ENCODE results near the gene TFF3. TPM values are rescaled to one million over a fixed set of nuclear protein-coding genes. Genes with fewer than 3 reads are reported as not detected.

Gene TFF3
- total and polyA plus RNA-seq, 10 of the 15 experiments (the other 5 are each of a cell fraction or from before 2014, with no cell fraction given), result not detected

GRCh38 chr21:42330380-42331371, 15.5 kb upstream of the TFF3 start (continued):
- TF ChIP-seq ATF3 (IDR thresholded peaks at IDR 0.05; ENCODE audit: borderline replicate concordance, extremely low read depth, low read depth, low read length), result no peak
- TF ChIP-seq, protein P1, sequence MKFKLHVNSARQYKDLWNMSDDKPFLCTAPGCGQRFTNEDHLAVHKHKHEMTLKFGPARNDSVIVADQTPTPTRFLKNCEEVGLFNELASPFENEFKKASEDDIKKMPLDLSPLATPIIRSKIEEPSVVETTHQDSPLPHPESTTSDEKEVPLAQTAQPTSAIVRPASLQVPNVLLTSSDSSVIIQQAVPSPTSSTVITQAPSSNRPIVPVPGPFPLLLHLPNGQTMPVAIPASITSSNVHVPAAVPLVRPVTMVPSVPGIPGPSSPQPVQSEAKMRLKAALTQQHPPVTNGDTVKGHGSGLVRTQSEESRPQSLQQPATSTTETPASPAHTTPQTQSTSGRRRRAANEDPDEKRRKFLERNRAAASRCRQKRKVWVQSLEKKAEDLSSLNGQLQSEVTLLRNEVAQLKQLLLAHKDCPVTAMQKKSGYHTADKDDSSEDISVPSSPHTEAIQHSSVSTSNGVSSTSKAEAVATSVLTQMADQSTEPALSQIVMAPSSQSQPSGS (IDR thresholded peaks at IDR 0.05; ENCODE audit: low read length), result no peak; the same call in 1 of the 2 replicates
- no peak for TF ChIP-seq EP300 (IDR thresholded peaks at IDR 0.05; ENCODE audit: borderline replicate concordance in 1 of 2, control insufficient read depth in 1 of 2, low read depth in 2 of 2, low read length in 2 of 2)
- no peak for TF ChIP-seq RCOR1 (conservative IDR thresholded peaks at IDR 0.05; ENCODE audit: low read depth, low read length)
- no peak for TF ChIP-seq BRCA1 (IDR thresholded peaks at IDR 0.05; ENCODE audit: low read depth, low read length)
- no peak for TF ChIP-seq MYC (IDR thresholded peaks at IDR 0.05; ENCODE audit: insufficient read depth, insufficient read length, insufficient replicate concordance, low read length, severe bottlenecking)
- no peak for TF ChIP-seq USF1 (IDR thresholded peaks at IDR 0.05; ENCODE audit: borderline replicate concordance, extremely low read length, insufficient read depth, low read depth, low read length)
- TF ChIP-seq POLR2AphosphoS2 (IDR thresholded peaks at IDR 0.05; ENCODE audit: low read depth, low read length), result no peak
- TF ChIP-seq TCF7 (IDR thresholded peaks at IDR 0.05; ENCODE audit: borderline replicate concordance), result no peak
- TF ChIP-seq ZBTB11 (CRISPR knock-in tag; IDR thresholded peaks at IDR 0.05), result no peak
- TF ChIP-seq MEF2B (IDR thresholded peaks at IDR 0.05; ENCODE audit: partially characterized antibody, poor library complexity, severe bottlenecking), result no peak
- TF ChIP-seq, protein P2, sequence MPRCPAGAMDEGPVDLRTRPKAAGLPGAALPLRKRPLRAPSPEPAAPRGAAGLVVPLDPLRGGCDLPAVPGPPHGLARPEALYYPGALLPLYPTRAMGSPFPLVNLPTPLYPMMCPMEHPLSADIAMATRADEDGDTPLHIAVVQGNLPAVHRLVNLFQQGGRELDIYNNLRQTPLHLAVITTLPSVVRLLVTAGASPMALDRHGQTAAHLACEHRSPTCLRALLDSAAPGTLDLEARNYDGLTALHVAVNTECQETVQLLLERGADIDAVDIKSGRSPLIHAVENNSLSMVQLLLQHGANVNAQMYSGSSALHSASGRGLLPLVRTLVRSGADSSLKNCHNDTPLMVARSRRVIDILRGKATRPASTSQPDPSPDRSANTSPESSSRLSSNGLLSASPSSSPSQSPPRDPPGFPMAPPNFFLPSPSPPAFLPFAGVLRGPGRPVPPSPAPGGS (IDR thresholded peaks at IDR 0.05; ENCODE audit: borderline replicate concordance, insufficient read depth, low read depth, low read length, poor library complexity, severe bottlenecking), result no peak
- TF ChIP-seq TCF3 (IDR thresholded peaks at IDR 0.05; ENCODE audit: borderline replicate concordance, insufficient read depth, low read depth, low read length), result no peak
- TF ChIP-seq MLLT1 (IDR thresholded peaks at IDR 0.05), result no peak

All from GM12878 (cell line).